ENCODE measurements around the gene LANCL2.

GRCh38 chr7:55423891-55424290 is 58.8 kb downstream of the LANCL2 start:
- TF ChIP-seq CTCF (IDR thresholded peaks at IDR 0.05; ENCODE audit: low read depth, low read length, missing input control) = no peak
- TF ChIP-seq TAF1 (conservative IDR thresholded peaks at IDR 0.05) = no peak
- TF ChIP-seq SP1 (IDR thresholded peaks at IDR 0.05) = no peak
- no peak for TF ChIP-seq REST (IDR thresholded peaks at IDR 0.05)
- TF ChIP-seq EGR1 (IDR thresholded peaks at IDR 0.05; ENCODE audit: low read depth in 2 of 2) = no peak
- TF ChIP-seq ZBTB33 (IDR thresholded peaks at IDR 0.05) = no peak
- no peak for TF ChIP-seq RAD21 (IDR thresholded peaks at IDR 0.05)
- no peak for TF ChIP-seq NR2F2 (IDR thresholded peaks at IDR 0.05)
